Stimulated activated effector memory CD8-positive, alpha-beta T cell treated with anti-CD3 and anti-CD28 coated beads, Interleukin-12 subunit alpha, Interleukin-12 subunit beta, amount 100 ng/mL, for 72 hours (primary cell): Measurements from ENCODE around the gene GABBR2.

Experiments
- ATAC-seq: fragments of 150-1000 bp; cut with Tn5 transposase; 2 replicates; pipeline ENCODE4 v1.10.0; 2021
- DNase-seq, 2 donors: peaks; one replicate each; pipeline ENCODE4 v3.0.0; 2021 to 2022; ENCODE audit warnings: low spot score in 2 of 2
- H3K27ac Mint-ChIP-seq: one replicate; pipeline ENCODE4 v1.8.0; 2022; ENCODE audit warnings: mild to moderate bottlenecking, mixed read lengths
- H3K36me3 Mint-ChIP-seq: one replicate; pipeline ENCODE4 v1.8.0; 2022; ENCODE audit warnings: mild to moderate bottlenecking, mixed read lengths
- H3K4me1 Mint-ChIP-seq: one replicate; pipeline ENCODE4 v1.8.0; 2022; ENCODE audit warnings: mixed read lengths
- H3K4me3 Mint-ChIP-seq: one replicate; pipeline ENCODE4 v1.8.0; 2022; ENCODE audit warnings: mild to moderate bottlenecking, mixed read lengths
- H3K9me3 Mint-ChIP-seq: one replicate; pipeline ENCODE4 v1.8.0; 2022; ENCODE audit warnings: mixed read lengths

Gene GABBR2

GRCh38 chr9:98456156-98456613, 252.6 kb downstream of the GABBR2 start:
- Mint-ChIP-seq H3K36me3 (no peaks in the 10 kb centered on the region), H3K4me1 (no peaks in the 10 kb centered on the region), H3K27ac (no peak overlapping the region)

GRCh38 chr9:98455256-98456155, 253.2 kb downstream of the GABBR2 start:
- DNase-seq (no peak), ATAC-seq (no peak)
- no peak overlapping the region for H3K4me3 Mint-ChIP-seq
- H3K36me3 Mint-ChIP-seq, result no peaks in the 10 kb centered on the region
- H3K4me1 Mint-ChIP-seq, result no peaks in the 10 kb centered on the region
- peaks cover 6% of the 10 kb centered on the region for H3K9me3 Mint-ChIP-seq
- no peak overlapping the region for H3K27ac Mint-ChIP-seq

More at GRCh38 chr9:98456156-98456613, 252.6 kb downstream of the GABBR2 start:
- no peak for DNase-seq
- Mint-ChIP-seq H3K9me3 (peaks cover 12% of the 10 kb centered on the region), H3K4me3 (no peak overlapping the region)
- ATAC-seq, result no peak

- H3K27ac Mint-ChIP-seq, result no peak overlapping the region
- no peaks in the 10 kb centered on the region for H3K9me3 Mint-ChIP-seq
- ATAC-seq, result no peak
- DNase-seq, result no peak
- H3K36me3 Mint-ChIP-seq, result no peaks in the 10 kb centered on the region
- no peaks in the 10 kb centered on the region for H3K4me1 Mint-ChIP-seq
- H3K4me3 Mint-ChIP-seq, result no peak overlapping the region
Observed at GRCh38 chr9:98453589-98454311, 255.0 kb downstream of the GABBR2 start.

GRCh38 chr9:98451576-98451975, 257.2 kb downstream of the GABBR2 start:
- Mint-ChIP-seq H3K4me3 (no peak overlapping the region), H3K27ac (no peak overlapping the region), H3K36me3 (no peaks in the 10 kb centered on the region), H3K9me3 (no peaks in the 10 kb centered on the region), H3K4me1 (no peaks in the 10 kb centered on the region)
- ATAC-seq, result no peak
- DNase-seq, result no peak

- H3K9me3 Mint-ChIP-seq, result no peaks in the 10 kb centered on the region
- ATAC-seq (no peak), DNase-seq (no peak)
- no peaks in the 10 kb centered on the region for H3K36me3 Mint-ChIP-seq
- H3K27ac Mint-ChIP-seq, result no peak overlapping the region
- H3K4me1 Mint-ChIP-seq, result no peaks in the 10 kb centered on the region
- H3K4me3 Mint-ChIP-seq, result no peak overlapping the region
Observed at GRCh38 chr9:98450496-98450895, 258.2 kb downstream of the GABBR2 start.

GRCh38 chr9:98449871-98450270, 258.9 kb downstream of the GABBR2 start:
- ATAC-seq (no peak), DNase-seq (no peak)
- Mint-ChIP-seq H3K4me3 (no peak overlapping the region), H3K4me1 (no peaks in the 10 kb centered on the region), H3K27ac (no peak overlapping the region), H3K36me3 (no peaks in the 10 kb centered on the region), H3K9me3 (no peaks in the 10 kb centered on the region)

GRCh38 chr9:98445576-98445975, 263.2 kb downstream of the GABBR2 start:
- DNase-seq, result no peak
- H3K9me3 Mint-ChIP-seq, result no peaks in the 10 kb centered on the region
- no peak overlapping the region for H3K4me3 Mint-ChIP-seq
- H3K4me1 Mint-ChIP-seq, result no peaks in the 10 kb centered on the region
- no peak for ATAC-seq
- H3K36me3 Mint-ChIP-seq, result no peaks in the 10 kb centered on the region
- no peak overlapping the region for H3K27ac Mint-ChIP-seq

GRCh38 chr9:98444601-98445000, 264.1 kb downstream of the GABBR2 start:
- no peak for DNase-seq
- no peak for ATAC-seq
- H3K36me3 Mint-ChIP-seq, result no peaks in the 10 kb centered on the region
- H3K27ac Mint-ChIP-seq, result no peak overlapping the region
- no peak overlapping the region for H3K4me3 Mint-ChIP-seq
- no peaks in the 10 kb centered on the region for H3K4me1 Mint-ChIP-seq
- H3K9me3 Mint-ChIP-seq, result no peaks in the 10 kb centered on the region

- Mint-ChIP-seq H3K36me3 (no peaks in the 10 kb centered on the region), H3K9me3 (no peaks in the 10 kb centered on the region), H3K27ac (no peak overlapping the region), H3K4me3 (no peak overlapping the region), H3K4me1 (no peaks in the 10 kb centered on the region)
- DNase-seq (no peak), ATAC-seq (no peak)
Observed at GRCh38 chr9:98442541-98442940, 266.2 kb downstream of the GABBR2 start.

- ATAC-seq (no peak), DNase-seq (no peak)
- Mint-ChIP-seq H3K9me3 (no peaks in the 10 kb centered on the region), H3K4me1 (no peaks in the 10 kb centered on the region), H3K4me3 (no peak overlapping the region), H3K36me3 (no peaks in the 10 kb centered on the region), H3K27ac (no peak overlapping the region)
Observed at GRCh38 chr9:98442114-98442513, 266.6 kb downstream of the GABBR2 start.

GRCh38 chr9:98438666-98439065, 270.1 kb downstream of the GABBR2 start:
- H3K36me3 Mint-ChIP-seq, result no peaks in the 10 kb centered on the region

GRCh38 chr9:98437458-98438034, 271.2 kb downstream of the GABBR2 start:
- no peak overlapping the region for H3K4me3 Mint-ChIP-seq
- ATAC-seq (no peak), DNase-seq (no peak)
- H3K4me1 Mint-ChIP-seq, result no peaks in the 10 kb centered on the region
- no peaks in the 10 kb centered on the region for H3K9me3 Mint-ChIP-seq
- H3K36me3 Mint-ChIP-seq, result no peaks in the 10 kb centered on the region
- no peak overlapping the region for H3K27ac Mint-ChIP-seq

More at GRCh38 chr9:98438666-98439065, 270.1 kb downstream of the GABBR2 start:
- ATAC-seq (no peak), DNase-seq (no peak)
- Mint-ChIP-seq H3K4me3 (no peak overlapping the region), H3K4me1 (no peaks in the 10 kb centered on the region), H3K27ac (no peak overlapping the region), H3K9me3 (no peaks in the 10 kb centered on the region)

- no peak overlapping the region for H3K4me3 Mint-ChIP-seq
- no peak overlapping the region for H3K27ac Mint-ChIP-seq
- no peak for DNase-seq
- no peaks in the 10 kb centered on the region for H3K4me1 Mint-ChIP-seq
- ATAC-seq, result no peak
- no peaks in the 10 kb centered on the region for H3K36me3 Mint-ChIP-seq
- H3K9me3 Mint-ChIP-seq, result peaks cover 4% of the 10 kb centered on the region
Observed at GRCh38 chr9:98432960-98433359, 275.8 kb downstream of the GABBR2 start.

- no peaks in the 10 kb centered on the region for H3K36me3 Mint-ChIP-seq
- H3K4me3 Mint-ChIP-seq, result no peak overlapping the region
- no peak for DNase-seq
- ATAC-seq, result no peak
- no peaks in the 10 kb centered on the region for H3K4me1 Mint-ChIP-seq
- no peak overlapping the region for H3K27ac Mint-ChIP-seq
- peaks cover 5% of the 10 kb centered on the region for H3K9me3 Mint-ChIP-seq
Observed at GRCh38 chr9:98432134-98432533, 276.6 kb downstream of the GABBR2 start.

GRCh38 chr9:98430535-98431292, 278.0 kb downstream of the GABBR2 start:
- H3K4me1 Mint-ChIP-seq, result no peaks in the 10 kb centered on the region
- no peak overlapping the region for H3K4me3 Mint-ChIP-seq
- ATAC-seq, result no peak
- no peaks in the 10 kb centered on the region for H3K36me3 Mint-ChIP-seq
- H3K9me3 Mint-ChIP-seq, result peaks cover 5% of the 10 kb centered on the region
- no peak for DNase-seq
- H3K27ac Mint-ChIP-seq, result no peak overlapping the region
